HepG2 (cell line): ENCODE data around the gene ERRFI1. TPM values are rescaled to one million over a fixed set of nuclear protein-coding genes. Genes with fewer than 3 reads are reported as not detected.
"Not testable (repeated sequence)": the region's sequence is repeated elsewhere in the genome, so short reads cannot be mapped to it uniquely, and the experiment has no call there.

Experiments used
- ATAC-seq: fragments of 200-7000 bp; cut with Tn5 transposase; 3 replicates; pipeline ENCODE4 v1.9.1; 2020; ENCODE audit warnings: mild to moderate bottlenecking, moderate library complexity
- BruUV-seq: library from RNA; stranded (reverse); fragments of 400-500 nt; replicated peaks from 2 replicates; lab custom pipeline; 2021; lab: Mats Ljungman, UMichigan
- CTCF ChIA-PET: fragments of 300-600 bp; formaldehyde crosslinking; extraction: SDS; loops from one replicate; lab custom pipeline; 2021; ENCODE audit warnings: low total read pairs, inconsistent platforms, low intra/inter-chr PET ratio; lab: Yijun Ruan, JAX
- POLR2A ChIA-PET: fragments of 350-600 bp; sonication (Branson Sonifier 250); formaldehyde crosslinking; loops from one replicate; lab custom pipeline; 2020; ENCODE audit warnings: antibody characterized with exemption, inconsistent platforms; lab: Yijun Ruan, JAX
- DNase-seq: peaks from one replicate; pipeline ENCODE4 v3.0.0-alpha.2; 2015; ENCODE audit warnings: low spot score
- FAIRE-seq: peaks from 3 replicates; lab custom pipeline; 2011; peaks lifted over from hg19 to GRCh38; lab: Jason Lieb, UNC
- H2AFZ ChIP-seq: one replicate; pipeline ENCODE4 v1.6.1; 2011; ENCODE audit warnings: low read length, inconsistent platforms
- H3K27ac ChIP-seq: fragments of 300-600 bp; 3 replicates; pipeline ENCODE4 v1.8.0; 2011; ENCODE audit warnings: mixed run types, mild to moderate bottlenecking, mixed read lengths, low read length, inconsistent platforms; ENCODE audit not compliant: insufficient read depth; ENCODE audit errors: extremely low read length
- H3K27me3 ChIP-seq, 2 experiments: fragments of 200-600 bp in 1 of 2; 2 replicates in 1 of 2; 3 replicates in 1 of 2; pipeline versions ENCODE4 v1.6.0 to v1.8.0; 2011; ENCODE audit warnings: low read length in 2 of 2, mild to moderate bottlenecking in 2 of 2, moderate library complexity in 2 of 2, inconsistent platforms in 1 of 2; ENCODE audit not compliant: insufficient read depth in 2 of 2, control insufficient read depth in 1 of 2
- H3K36me3 ChIP-seq, 2 experiments: fragments of 200-600 bp in 1 of 2; replicated peaks in 1 of 2; 2 replicates in 1 of 2; 3 replicates in 1 of 2; pipeline versions ENCODE4 v1.5.1 to v1.8.0; 2011; ENCODE audit warnings: low read length in 2 of 2, inconsistent platforms in 1 of 2; ENCODE audit not compliant: insufficient read depth in 2 of 2, control insufficient read depth in 1 of 2
- H3K4me1 ChIP-seq: 2 replicates; pipeline ENCODE4 v1.5.1; 2012; ENCODE audit warnings: low read length, inconsistent platforms; ENCODE audit not compliant: insufficient read depth
- H3K4me2 ChIP-seq: 2 replicates; pipeline ENCODE4 v1.6.0; 2011; ENCODE audit warnings: low read depth, low read length, inconsistent platforms
- H3K4me3 ChIP-seq, 3 experiments: fragments of 200-600 bp in 1 of 3; sonication (generic), shearing (Covaris generic) in 1 of 3; replicated peaks in 1 of 3; 2 replicates each; pipeline ENCODE4 v1.5.1; 2011 to 2016; ENCODE audit warnings: low read length in 3 of 3, inconsistent platforms in 2 of 3, low read depth in 2 of 3, mild to moderate bottlenecking in 2 of 3, control low read depth in 1 of 3, mixed read lengths in 1 of 3; ENCODE audit not compliant: insufficient read depth in 1 of 3
- H3K79me2 ChIP-seq: one replicate; pipeline ENCODE4 v1.6.1; 2011; ENCODE audit warnings: low read length, inconsistent platforms; ENCODE audit not compliant: insufficient read depth
- H3K9ac ChIP-seq: 2 replicates; pipeline ENCODE4 v1.6.0; 2011; ENCODE audit warnings: mild to moderate bottlenecking, low read depth, low read length, inconsistent platforms; ENCODE audit not compliant: insufficient read depth
- H3K9me3 ChIP-seq: 2 replicates; pipeline ENCODE4 v1.5.1; 2012; ENCODE audit warnings: mild to moderate bottlenecking, low read length
- H4K20me1 ChIP-seq: 2 replicates; pipeline ENCODE4 v1.6.0; 2011; ENCODE audit warnings: inconsistent platforms, mild to moderate bottlenecking, low read length, moderate library complexity; ENCODE audit not compliant: insufficient read depth
- DMAP1 ChIP-seq: IDR thresholded peaks from 2 replicates; pipeline ENCODE4 v1.6.1; 2016
- MTF2 ChIP-seq: sonication (generic); formaldehyde crosslinking; IDR thresholded peaks from 2 replicates; pipeline ENCODE4 v1.5.0; 2020; ENCODE audit warnings: missing genetic modification reagents, borderline replicate concordance
- PCBP2 ChIP-seq: fragments of 200-400 bp; formaldehyde crosslinking; optimal IDR thresholded peaks from 2 replicates; pipeline ENCODE3; 2018; ENCODE audit warnings: low read length, low read depth; ENCODE audit not compliant: poor library complexity, severe bottlenecking
- RCOR2 ChIP-seq: IDR thresholded peaks from 2 replicates; pipeline ENCODE4 v1.6.1; 2016; ENCODE audit warnings: missing biosample characterization, missing genetic modification reagents
- TAF1 ChIP-seq: sonication (generic); formaldehyde crosslinking; IDR thresholded peaks from 2 replicates; pipeline ENCODE4 v1.4.0; 2020; ENCODE audit warnings: missing genetic modification reagents
- ZMYM3 ChIP-seq: sonication (generic); formaldehyde crosslinking; IDR thresholded peaks from 2 replicates; pipeline ENCODE4 v1.5.1; 2020; ENCODE audit warnings: mild to moderate bottlenecking, missing genetic modification reagents
- ZNF263 ChIP-seq: sonication (generic); formaldehyde crosslinking; IDR thresholded peaks from 2 replicates; pipeline ENCODE4 v1.4.0; 2020; ENCODE audit warnings: missing genetic modification reagents
- WGBS: methylation state at CpG from one replicate; pipeline ENCODE4 v1.1.6; 2017; ENCODE audit warnings: low lambda C conversion rate; 5-methylcytosine and 5-hydroxymethylcytosine counted together
- in situ Hi-C: cut with HindIII; loops from 2 replicates; pipeline ENCODE4 v1.10.0; 2017; ENCODE audit warnings: low pct_unique_long_range_greater_than_20kb; ENCODE audit not compliant: extremely low pct_ligation_motif_present
- intact Hi-C: fragments of 100-400 bp; cut with micrococcal nuclease; formaldehyde crosslinking; loops from one replicate; pipeline ENCODE4 v1.10.0; 2022; ENCODE audit not compliant: unreplicated experiment
- polyA plus RNA-seq, 8 experiments: library from polyadenylated mRNA; depleted of rRNA in 3 of 8; stranded (reverse) in 7 of 8; unstranded in 1 of 8; fragments of >200 nt; fragmentation: Illumina TruSeq in 4 of 8; extraction: Trizol in 4 of 8; gene quantifications; 2 replicates each; pipeline versions ENCODE4 v1.2.1 to v1.2.3, GENCODE V29; 2011 to 2016; ENCODE audit warnings: low read depth in 4 of 8, missing spikeins in 1 of 8, mixed read lengths in 1 of 8; ENCODE audit not compliant: insufficient read depth in 1 of 8
- total RNA-seq, 5 experiments: library from RNA; depleted of rRNA; stranded (reverse); fragments of >200 nt; fragmentation: Illumina TruSeq; extraction: Trizol; gene quantifications; 2 replicates each; pipeline ENCODE4 v1.2.3, GENCODE V29; 2016; ENCODE audit warnings: low read depth in 1 of 5
- TF ChIP-seq, protein P1 (sequence below): sonication (generic); formaldehyde crosslinking; IDR thresholded peaks from 2 replicates; pipeline ENCODE4 v1.9.0; 2022; ENCODE audit warnings: low read depth, missing genetic modification reagents
- TF ChIP-seq, protein P2 (sequence below): IDR thresholded peaks from 2 replicates; pipeline ENCODE4 v1.6.1; 2012; ENCODE audit warnings: inconsistent platforms

ERRFI1 gene
- total and polyA plus RNA-seq, 2 of the 13 experiments (the other 11 are each of a cell fraction or from before 2014, with no cell fraction given) = 84.4 to 753 TPM

DNA sequence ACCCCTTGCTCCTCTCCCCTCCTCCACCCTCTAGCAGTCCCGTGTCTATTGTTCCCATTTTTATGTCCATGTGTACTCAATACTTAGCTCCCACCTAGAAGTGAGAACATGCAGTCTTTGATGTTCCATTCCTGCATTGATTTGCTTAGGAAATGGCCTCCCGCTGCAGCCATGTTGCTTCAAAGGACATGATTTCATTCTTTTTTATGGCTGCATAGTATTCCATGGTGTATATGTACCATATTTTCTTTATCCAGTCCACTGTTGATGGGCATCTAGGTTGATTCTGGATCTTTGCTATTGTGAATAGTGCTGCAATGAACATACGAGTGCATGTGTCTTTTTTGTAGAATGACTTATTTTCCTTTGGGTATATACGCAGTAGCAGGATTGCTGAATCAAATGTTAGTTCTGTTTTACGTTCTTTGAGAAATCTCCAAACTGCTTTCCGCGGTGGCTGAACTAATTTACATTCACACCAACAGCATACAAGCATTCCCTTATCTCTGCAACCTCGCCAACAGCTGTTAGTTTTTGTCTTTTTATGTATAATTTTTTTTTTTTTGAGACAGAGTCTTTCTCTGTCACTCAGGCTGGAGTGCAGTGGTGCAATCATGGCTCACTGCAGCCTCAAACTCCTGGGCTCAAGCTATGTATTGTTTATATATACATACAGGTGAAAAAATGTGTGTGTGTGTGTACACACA, 43.7 kb upstream of the ERRFI1 start:
- H4K20me1 ChIP-seq, BruUV-seq, H3K79me2 ChIP-seq, in situ Hi-C loops, H3K27me3 ChIP-seq, H3K36me3 ChIP-seq, intact Hi-C loops, H3K9me3 ChIP-seq, H3K9ac ChIP-seq, H2AFZ ChIP-seq, FAIRE-seq, CTCF ChIA-PET, DNase-seq: not testable (repeated sequence)
- Histone ChIP-seq H3K4me1 (peaks cover 32% of the 10 kb centered on the region), H3K4me3 (peak overlapping the region in 1 of 3 experiments; percentile 55; a peak in 1 of 6 replicates), H3K27ac (peak overlapping the region; percentile 73), H3K4me2 (peak overlapping the region; percentile 18; the same call in 1 of the 2 replicates)
- POLR2A ChIA-PET = interaction anchor here (1.0 to 1.6 kb wide), 3 partner anchors 13 to 48 kb away, joined by 3 to 7 read pairs (median 3); no protein-coding TSS in a partner anchor
- TF ChIP-seq TAF1 (CRISPR knock-in tag) = 0 out of 2 replicates have a peak, but pooled peaks have one; percentile 10
- TF ChIP-seq ZMYM3 = peak; percentile 71
- 0 out of 2 replicates have a peak, but pooled peaks have one; percentile 33 for TF ChIP-seq MTF2 (CRISPR knock-in tag)
- peak; percentile 38; the same call in 1 of the 2 replicates for TF ChIP-seq RCOR2 (CRISPR knock-in tag)
- WGBS = 83% methylated on average over 8 of the region's 8 CpGs
- peak; percentile 35; the same call in 2 of the 3 replicates for ATAC-seq

DNA sequence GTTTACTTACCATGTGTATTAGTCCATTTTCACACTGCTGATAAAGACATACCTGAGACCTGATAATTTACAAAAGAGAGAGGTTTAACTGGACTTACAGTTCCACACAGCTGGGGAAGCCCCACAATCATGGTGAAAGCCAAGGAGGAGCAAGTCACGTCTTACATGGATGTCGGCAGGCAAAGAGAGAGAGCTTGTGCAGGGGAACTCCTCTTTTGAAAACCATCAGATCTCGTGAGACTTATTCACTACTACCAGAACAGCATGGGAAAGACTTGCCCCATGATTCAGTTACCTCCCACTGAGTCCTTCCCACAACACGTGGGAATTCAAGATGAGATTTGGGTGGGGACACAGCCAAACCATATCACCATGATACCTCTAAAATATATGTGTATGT, 39.3 kb upstream of the ERRFI1 start:
- DNase-seq (no peak), FAIRE-seq (no peak), ATAC-seq (no peak)
- peaks cover 27% of the 10 kb centered on the region for H3K4me1 ChIP-seq
- H3K27me3 ChIP-seq = no peaks in the 10 kb centered on the region
- in situ Hi-C loops = no loop called here
- H3K9ac ChIP-seq = no peak overlapping the region
- WGBS = 96% methylated on average over 4 of the region's 4 CpGs
- H2AFZ ChIP-seq = no peak overlapping the region
- CTCF ChIA-PET = no interaction called here
- POLR2A ChIA-PET = no interaction called here
- no peak overlapping the region for H3K4me3 ChIP-seq
- H4K20me1 ChIP-seq = no peaks in the 10 kb centered on the region
- intact Hi-C loops = no loop called here
- H3K27ac ChIP-seq = no peak overlapping the region
- no TSS peak for BruUV-seq
- no peaks in the 10 kb centered on the region for H3K79me2 ChIP-seq
- no peak overlapping the region for H3K4me2 ChIP-seq
- H3K9me3 ChIP-seq = no peaks in the 10 kb centered on the region
- no peaks in the 10 kb centered on the region for H3K36me3 ChIP-seq
- TF ChIP-seq, protein P1, sequence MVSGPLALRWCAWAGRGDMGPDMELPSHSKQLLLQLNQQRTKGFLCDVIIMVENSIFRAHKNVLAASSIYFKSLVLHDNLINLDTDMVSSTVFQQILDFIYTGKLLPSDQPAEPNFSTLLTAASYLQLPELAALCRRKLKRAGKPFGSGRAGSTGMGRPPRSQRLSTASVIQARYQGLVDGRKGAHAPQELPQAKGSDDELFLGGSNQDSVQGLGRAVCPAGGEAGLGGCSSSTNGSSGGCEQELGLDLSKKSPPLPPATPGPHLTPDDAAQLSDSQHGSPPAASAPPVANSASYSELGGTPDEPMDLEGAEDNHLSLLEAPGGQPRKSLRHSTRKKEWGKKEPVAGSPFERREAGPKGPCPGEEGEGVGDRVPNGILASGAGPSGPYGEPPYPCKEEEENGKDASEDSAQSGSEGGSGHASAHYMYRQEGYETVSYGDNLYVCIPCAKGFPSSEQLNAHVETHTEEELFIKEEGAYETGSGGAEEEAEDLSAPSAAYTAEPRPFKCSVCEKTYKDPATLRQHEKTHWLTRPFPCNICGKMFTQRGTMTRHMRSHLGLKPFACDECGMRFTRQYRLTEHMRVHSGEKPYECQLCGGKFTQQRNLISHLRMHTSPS = no peak
- TF ChIP-seq, protein P2, sequence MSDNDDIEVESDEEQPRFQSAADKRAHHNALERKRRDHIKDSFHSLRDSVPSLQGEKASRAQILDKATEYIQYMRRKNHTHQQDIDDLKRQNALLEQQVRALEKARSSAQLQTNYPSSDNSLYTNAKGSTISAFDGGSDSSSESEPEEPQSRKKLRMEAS = no peak
- TF ChIP-seq PCBP2 (no peak), DMAP1 (no peak), ZNF263 (CRISPR knock-in tag) (no peak)
